Measurements from ENCODE around the gene PINLYP. TPM values are rescaled to one million over a fixed set of nuclear protein-coding genes. Genes with fewer than 3 reads are reported as not detected.

PINLYP gene
- total RNA-seq, 2 donors from 2014 or later = 6.6 to 11.9 TPM

- no peaks in the 10 kb centered on the region for H3K27me3 ChIP-seq (replicated peaks; ENCODE audit: insufficient read depth)
- peaks cover 38% of the 10 kb centered on the region for H3K36me3 ChIP-seq
- DNase-seq (ENCODE audit: low spot score) (no peak), ATAC-seq (ENCODE audit: insufficient number of reproducible peaks, low FRiP score, low read depth) (no peak)
- H3K4me1 ChIP-seq (ENCODE audit: control insufficient read depth in 1 of 2, low read depth in 2 of 2) = no peaks in the 10 kb centered on the region
- peak; percentile 48 for TF ChIP-seq CTCF (IDR thresholded peaks at IDR 0.05)
- H3K9me3 ChIP-seq = no peaks in the 10 kb centered on the region
- no peak overlapping the region for H3K4me3 ChIP-seq
- no peak overlapping the region for H3K27ac ChIP-seq
These were observed 20.3 kb upstream of the PINLYP start for GRCh38 chr19:43555185-43555770.

GRCh38 chr19:43560687-43561086, 14.9 kb upstream of the PINLYP start:
- DNase-seq (ENCODE audit: low spot score) = no peak
- H3K4me1 ChIP-seq (ENCODE audit: control insufficient read depth in 1 of 2, low read depth in 2 of 2) = peaks cover 6 to 21% of the 10 kb centered on the region in 2 donors
- no peaks in the 10 kb centered on the region for H3K27me3 ChIP-seq (replicated peaks; ENCODE audit: insufficient read depth)
- no peak overlapping the region for H3K27ac ChIP-seq
- no peak overlapping the region for H3K4me3 ChIP-seq
- no peak for TF ChIP-seq CTCF (IDR thresholded peaks at IDR 0.05)
- H3K9me3 ChIP-seq = no peaks in the 10 kb centered on the region
- peaks cover 18% of the 10 kb centered on the region for H3K36me3 ChIP-seq
- no peak for ATAC-seq (ENCODE audit: insufficient number of reproducible peaks, low FRiP score, low read depth)

GRCh38 chr19:43561139-43561970, 14.2 kb upstream of the PINLYP start:
- Histone ChIP-seq H3K4me1 (ENCODE audit: control insufficient read depth in 1 of 2, low read depth in 2 of 2) (peaks cover 6 to 21% of the 10 kb centered on the region in 2 donors), H3K9me3 (no peaks in the 10 kb centered on the region), H3K27me3 (replicated peaks; ENCODE audit: insufficient read depth) (no peaks in the 10 kb centered on the region), H3K36me3 (peaks cover 18% of the 10 kb centered on the region), H3K4me3 (no peak overlapping the region), H3K27ac (no peak overlapping the region)
- no peak for TF ChIP-seq CTCF (IDR thresholded peaks at IDR 0.05)
- no peak for DNase-seq (ENCODE audit: low spot score)
- ATAC-seq (ENCODE audit: insufficient number of reproducible peaks, low FRiP score, low read depth) = no peak

GRCh38 chr19:43562226-43562697, 13.3 kb upstream of the PINLYP start:
- Histone ChIP-seq H3K4me1 (ENCODE audit: control insufficient read depth in 1 of 2, low read depth in 2 of 2) (peaks cover 6 to 21% of the 10 kb centered on the region in 2 donors), H3K27ac (peak overlapping the region; percentile 58 to 73), H3K27me3 (replicated peaks; ENCODE audit: insufficient read depth) (no peaks in the 10 kb centered on the region), H3K4me3 (no peak overlapping the region), H3K9me3 (no peaks in the 10 kb centered on the region), H3K36me3 (peaks cover 14% of the 10 kb centered on the region)
- TF ChIP-seq CTCF (IDR thresholded peaks at IDR 0.05) = no peak
- DNase-seq (ENCODE audit: low spot score) (no peak), ATAC-seq (ENCODE audit: insufficient number of reproducible peaks, low FRiP score, low read depth) (no peak)

GRCh38 chr19:43562698-43563241, 12.8 kb upstream of the PINLYP start:
- Histone ChIP-seq H3K27ac (peak overlapping the region; percentile 58 to 73), H3K4me1 (ENCODE audit: control insufficient read depth in 1 of 2, low read depth in 2 of 2) (peaks cover 6 to 21% of the 10 kb centered on the region in 2 donors), H3K27me3 (replicated peaks; ENCODE audit: insufficient read depth) (no peaks in the 10 kb centered on the region), H3K36me3 (peaks cover 12% of the 10 kb centered on the region), H3K4me3 (no peak overlapping the region), H3K9me3 (no peaks in the 10 kb centered on the region)
- no peak for TF ChIP-seq CTCF (IDR thresholded peaks at IDR 0.05)
- DNase-seq (ENCODE audit: low spot score) (peak; percentile 14), ATAC-seq (ENCODE audit: insufficient number of reproducible peaks, low FRiP score, low read depth) (peak; percentile 77)

Data from thoracic aorta (tissue), 2 donors.